CD4-positive, alpha-beta T cell (primary cell): ENCODE data around the gene CREBL2. TPM values are rescaled to one million over a fixed set of nuclear protein-coding genes. Genes with fewer than 3 reads are reported as not detected.

Source experiments
- ATAC-seq: fragments of 200-7000 bp; cut with Tn5 transposase; one replicate; pipeline ENCODE4 v1.10.0; 2022; ENCODE audit warnings: mild to moderate bottlenecking; ENCODE audit not compliant: poor library complexity
- CTCF ChIA-PET: fragments of 350-600 bp; sonication (Branson Sonifier 250); formaldehyde crosslinking; loops from one replicate; lab custom pipeline; 2021; ENCODE audit warnings: antibody characterized with exemption, inconsistent platforms; lab: Charles Lee
- POLR2A ChIA-PET: fragments of 350-600 bp; sonication (Branson Sonifier 250); formaldehyde crosslinking; loops from one replicate; lab custom pipeline; 2021; ENCODE audit warnings: antibody characterized with exemption, inconsistent platforms; lab: Charles Lee
- DNase-seq, 14 experiments: peaks; one replicate each; pipeline ENCODE4 v3.0.0-alpha.2; 2013 to 2020; ENCODE audit warnings: mixed read lengths in 2 of 14
- H3K27ac ChIP-seq, 2 donors: one replicate each; pipeline versions ENCODE4 v1.5.1 to v1.7.0; 2013; ENCODE audit warnings: low read length in 2 of 2, low read depth in 1 of 2, mild to moderate bottlenecking in 1 of 2
- H3K27me3 ChIP-seq, 2 experiments: 1 replicate in 1 of 2; 2 replicates in 1 of 2; pipeline versions ENCODE4 v1.6.1 to v1.7.0; 2013; ENCODE audit warnings: low read length in 2 of 2, control low read depth in 1 of 2, mild to moderate bottlenecking in 1 of 2, moderate library complexity in 1 of 2; ENCODE audit not compliant: insufficient read depth in 2 of 2, control insufficient read depth in 1 of 2
- H3K36me3 ChIP-seq: one replicate; pipeline ENCODE4 v1.6.1; 2013; ENCODE audit warnings: low read length, control low read depth; ENCODE audit not compliant: insufficient read depth
- H3K4me1 ChIP-seq: one replicate; pipeline ENCODE4 v1.6.1; 2013; ENCODE audit warnings: low read length, control low read depth; ENCODE audit not compliant: insufficient read depth
- H3K4me3 ChIP-seq: one replicate; pipeline ENCODE4 v1.5.1; 2013; ENCODE audit warnings: mild to moderate bottlenecking, low read length, moderate library complexity
- H3K9me3 ChIP-seq, 2 experiments: 1 replicate in 1 of 2; 2 replicates in 1 of 2; pipeline versions ENCODE4 v1.6.1 to v1.7.0; 2013; ENCODE audit warnings: low read length in 2 of 2, mild to moderate bottlenecking in 2 of 2, control low read depth in 1 of 2, moderate library complexity in 1 of 2; ENCODE audit not compliant: control insufficient read depth in 1 of 2, insufficient read depth in 1 of 2
- H3K27ac Mint-ChIP-seq: one replicate; pipeline ENCODE4 v1.8.0; 2020; ENCODE audit warnings: mixed read lengths
- H3K27me3 Mint-ChIP-seq: one replicate; pipeline ENCODE4 v1.8.0; 2021; ENCODE audit warnings: mixed read lengths
- H3K36me3 Mint-ChIP-seq: one replicate; pipeline ENCODE4 v1.8.0; 2021; ENCODE audit warnings: low read depth, mixed read lengths
- H3K4me1 Mint-ChIP-seq: one replicate; pipeline ENCODE4 v1.8.0; 2021; ENCODE audit warnings: low read depth, mixed read lengths
- H3K4me3 Mint-ChIP-seq: one replicate; pipeline ENCODE4 v1.8.0; 2020; ENCODE audit warnings: mild to moderate bottlenecking, mixed read lengths
- H3K9me3 Mint-ChIP-seq: one replicate; pipeline ENCODE4 v1.8.0; 2020; ENCODE audit warnings: mixed read lengths
- CTCF ChIP-seq: fragments of 200-600 bp; IDR thresholded peaks from one replicate; pipeline ENCODE4 v1.8.0; 2022; ENCODE audit warnings: antibody characterized with exemption, mild to moderate bottlenecking
- intact Hi-C, 2 experiments: fragments of 100-400 bp; cut with DNase I in 1 of 2; cut with micrococcal nuclease in 1 of 2; formaldehyde crosslinking; loops; one replicate each; pipeline versions ENCODE4 v1.15.1 to v1.9.0; 2023 to 2025; cut with DNase I, micrococcal nuclease
- total RNA-seq, 174 experiments: library from RNA in 2 of 174; stranded (reverse) in 2 of 174; gene quantifications; one replicate each; pipeline ENCODE4 v1.2.3 and lab custom pipeline; 2021 to 2026

CREBL2 gene
- total RNA-seq, 2 experiments from 2014 or later, result 9.5 to 12.6 TPM

- Histone ChIP-seq H3K9me3 (no peaks in the 10 kb centered on the region), H3K27ac (no peak overlapping the region), H3K4me1 (no peaks in the 10 kb centered on the region), H3K27me3 (no peaks in the 10 kb centered on the region), H3K36me3 (no peaks in the 10 kb centered on the region), H3K4me3 (no peak overlapping the region)
- TF ChIP-seq CTCF, result no peak
- Mint-ChIP-seq H3K4me1 (no peaks in the 10 kb centered on the region), H3K27ac (no peak overlapping the region), H3K4me3 (no peak overlapping the region), H3K27me3 (no peaks in the 10 kb centered on the region), H3K9me3 (no peaks in the 10 kb centered on the region), H3K36me3 (no peaks in the 10 kb centered on the region)
- intact Hi-C loops, result no loop called here
- ChIA-PET CTCF (no interaction called here), POLR2A (no interaction called here)
- ATAC-seq, result no peak
- DNase-seq, result no peak
These were observed 57.3 kb downstream of the CREBL2 start for GRCh38 chr12:12669020-12669419.

DNA sequence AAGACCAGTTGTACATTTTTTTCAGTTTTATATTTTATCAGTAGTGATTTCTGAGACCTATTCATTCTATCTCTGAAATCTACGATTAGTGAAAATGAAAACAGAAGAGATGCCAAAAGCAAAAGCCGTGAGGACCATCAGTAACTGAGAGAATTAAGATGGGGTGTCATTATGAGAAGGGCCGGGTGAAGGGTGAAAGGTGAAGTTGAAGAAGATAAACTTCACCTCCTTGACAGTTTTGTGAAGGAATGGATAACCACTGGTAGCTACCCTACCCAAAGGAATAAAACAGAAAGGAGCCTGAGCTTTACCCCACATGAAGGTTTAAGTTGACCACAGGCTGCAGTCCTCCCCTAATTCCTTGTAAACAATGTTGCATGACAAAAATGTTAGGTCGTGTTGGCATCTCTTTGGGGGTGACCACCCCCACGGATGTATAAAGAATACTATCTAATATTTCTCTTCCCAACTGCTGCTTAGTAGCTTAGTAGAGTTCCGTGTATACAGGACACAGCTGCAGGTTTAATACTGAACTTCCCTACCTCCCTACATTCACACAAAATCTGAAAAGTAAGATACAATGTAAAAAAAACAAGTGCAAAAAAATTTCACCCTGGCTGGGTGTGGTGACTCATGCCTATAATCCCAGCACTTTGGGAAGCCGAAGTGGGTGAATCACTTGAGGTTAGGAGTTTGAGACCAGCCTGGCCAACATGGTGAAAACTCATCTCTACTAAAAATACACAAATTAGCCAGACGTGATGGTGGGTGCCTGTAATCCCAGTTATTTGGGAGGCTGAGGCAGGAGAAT lies 60.4 kb downstream of the CREBL2 start:
- ATAC-seq (no peak), DNase-seq (no peak)
- no peak for TF ChIP-seq CTCF
- H3K4me1 ChIP-seq, result no peaks in the 10 kb centered on the region
- H3K36me3 ChIP-seq, result no peaks in the 10 kb centered on the region
- no peak overlapping the region for H3K4me3 ChIP-seq
- no peak overlapping the region for H3K27ac ChIP-seq
- no peak overlapping the region for H3K4me3 Mint-ChIP-seq
- H3K27me3 Mint-ChIP-seq, result no peaks in the 10 kb centered on the region
- POLR2A ChIA-PET, result interaction anchor here (0.9 to 1.1 kb wide), 2 partner anchors 54 to 65 kb away, joined by 3 to 7 read pairs; no protein-coding TSS in a partner anchor
- no peaks in the 10 kb centered on the region for H3K9me3 ChIP-seq
- no peaks in the 10 kb centered on the region for H3K36me3 Mint-ChIP-seq
- no peak overlapping the region for H3K27ac Mint-ChIP-seq
- intact Hi-C loops, result no loop called here
- H3K4me1 Mint-ChIP-seq, result no peaks in the 10 kb centered on the region
- H3K27me3 ChIP-seq, result no peaks in the 10 kb centered on the region
- H3K9me3 Mint-ChIP-seq, result no peaks in the 10 kb centered on the region
- CTCF ChIA-PET, result interaction anchor here (0.9 to 1.4 kb wide), 3 partner anchors 11 to 295 kb away, joined by 3 to 4 read pairs (median 3); no protein-coding TSS in a partner anchor

- ChIA-PET CTCF (interaction anchor here (0.7 to 0.9 kb wide), 2 partner anchors 159 to 297 kb away, joined by 3 to 4 read pairs; no protein-coding TSS in a partner anchor), POLR2A (no interaction called here)
- H3K4me3 ChIP-seq, result no peak overlapping the region
- DNase-seq (no peak), ATAC-seq (no peak)
- H3K9me3 ChIP-seq, result no peaks in the 10 kb centered on the region
- no peak overlapping the region for H3K27ac Mint-ChIP-seq
- no peaks in the 10 kb centered on the region for H3K27me3 ChIP-seq
- no peaks in the 10 kb centered on the region for H3K27me3 Mint-ChIP-seq
- intact Hi-C loops, result no loop called here
- H3K27ac ChIP-seq, result no peak overlapping the region
- no peaks in the 10 kb centered on the region for H3K36me3 Mint-ChIP-seq
- H3K4me3 Mint-ChIP-seq, result no peak overlapping the region
- H3K4me1 Mint-ChIP-seq, result no peaks in the 10 kb centered on the region
- no peaks in the 10 kb centered on the region for H3K36me3 ChIP-seq
- no peaks in the 10 kb centered on the region for H3K9me3 Mint-ChIP-seq
- H3K4me1 ChIP-seq, result no peaks in the 10 kb centered on the region
- no peak for TF ChIP-seq CTCF
These were observed 61.6 kb downstream of the CREBL2 start for GRCh38 chr12:12673296-12673695.
